Measurements from ENCODE around the gene B4GALT1. TPM values are rescaled to one million over a fixed set of nuclear protein-coding genes. Genes with fewer than 3 reads are reported as not detected.

B4GALT1 gene
- total RNA-seq, 4 donors from 2014 or later: 88.3 to 119 (median 103) TPM

DNA sequence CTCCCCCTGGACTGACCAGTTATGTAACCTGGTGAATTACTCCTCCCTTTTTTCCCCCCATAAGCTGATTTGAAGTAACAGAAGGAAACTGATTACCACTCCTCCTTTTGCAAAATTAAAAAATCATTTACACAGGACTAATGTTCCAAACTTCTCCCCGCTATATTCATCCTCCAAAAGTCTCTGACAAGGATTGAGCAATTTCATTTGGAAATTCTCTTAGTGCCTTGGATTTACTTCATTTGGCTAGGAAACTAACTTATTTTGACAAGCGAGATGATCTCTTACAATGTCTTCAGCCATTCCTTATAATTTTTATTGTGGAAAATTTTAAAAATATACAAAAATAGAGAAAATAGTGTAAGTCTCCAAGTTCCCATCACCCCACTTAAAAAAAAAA is 15.4 kb upstream of the B4GALT1 start:
- 82 to 87% methylated on average over 2 of the region's 2 CpGs for WGBS, 2 donors
- Histone ChIP-seq H3K27ac (no peak overlapping the region), H3K27me3 (no peaks in the 10 kb centered on the region), H3K9me3 (no peaks in the 10 kb centered on the region), H3K4me3 (replicated peaks in 1 of 3) (no peak overlapping the region), H3K36me3 (no peaks in the 10 kb centered on the region), H3K4me1 (peaks cover 25 to 27% of the 10 kb centered on the region in 2 donors)
- intact Hi-C loops (cut with DNase I): no loop called here
- TF ChIP-seq, protein P1, sequence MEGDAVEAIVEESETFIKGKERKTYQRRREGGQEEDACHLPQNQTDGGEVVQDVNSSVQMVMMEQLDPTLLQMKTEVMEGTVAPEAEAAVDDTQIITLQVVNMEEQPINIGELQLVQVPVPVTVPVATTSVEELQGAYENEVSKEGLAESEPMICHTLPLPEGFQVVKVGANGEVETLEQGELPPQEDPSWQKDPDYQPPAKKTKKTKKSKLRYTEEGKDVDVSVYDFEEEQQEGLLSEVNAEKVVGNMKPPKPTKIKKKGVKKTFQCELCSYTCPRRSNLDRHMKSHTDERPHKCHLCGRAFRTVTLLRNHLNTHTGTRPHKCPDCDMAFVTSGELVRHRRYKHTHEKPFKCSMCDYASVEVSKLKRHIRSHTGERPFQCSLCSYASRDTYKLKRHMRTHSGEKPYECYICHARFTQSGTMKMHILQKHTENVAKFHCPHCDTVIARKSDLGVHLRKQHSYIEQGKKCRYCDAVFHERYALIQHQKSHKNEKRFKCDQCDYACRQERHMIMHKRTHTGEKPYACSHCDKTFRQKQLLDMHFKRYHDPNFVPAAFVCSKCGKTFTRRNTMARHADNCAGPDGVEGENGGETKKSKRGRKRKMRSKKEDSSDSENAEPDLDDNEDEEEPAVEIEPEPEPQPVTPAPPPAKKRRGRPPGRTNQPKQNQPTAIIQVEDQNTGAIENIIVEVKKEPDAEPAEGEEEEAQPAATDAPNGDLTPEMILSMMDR (IDR thresholded peaks at IDR 0.05): no peak
- TF ChIP-seq POLR2A (IDR thresholded peaks at IDR 0.05): no peak
- no peak for DNase-seq

DNA sequence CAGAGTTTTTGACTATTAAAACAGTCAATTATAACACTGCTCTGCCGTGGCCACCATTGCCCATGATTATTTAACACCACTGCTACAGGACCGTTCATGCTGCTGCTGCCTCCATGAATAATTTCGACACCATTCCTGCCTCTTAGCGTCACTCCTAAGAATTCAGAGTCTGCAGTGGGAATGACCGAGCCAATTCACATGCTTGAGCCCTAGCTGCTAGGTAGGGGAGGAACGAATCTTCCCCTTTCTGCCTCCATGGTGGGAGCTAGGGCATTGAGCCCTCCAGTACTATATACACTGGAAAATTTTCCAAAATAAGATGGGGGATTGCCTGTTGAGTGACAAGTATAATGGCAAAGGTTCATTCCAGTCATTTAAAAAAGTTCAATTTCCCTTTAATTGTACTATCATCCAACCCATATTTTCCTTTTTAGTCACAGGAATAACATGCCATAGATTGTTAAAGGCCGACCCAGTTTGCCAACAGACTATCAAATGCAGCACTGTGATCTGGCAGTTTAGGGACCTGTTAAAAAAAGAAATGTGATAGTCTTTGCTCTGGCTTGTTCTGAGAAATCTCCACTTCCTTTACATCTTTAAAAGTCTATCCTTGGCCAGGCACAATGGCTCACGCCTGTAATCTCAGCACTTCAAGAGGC is 13.5 kb upstream of the B4GALT1 start:
- H3K27me3 ChIP-seq: no peaks in the 10 kb centered on the region
- peaks cover 8% of the 10 kb centered on the region in 2 donors for H3K4me1 ChIP-seq
- no peak for DNase-seq
- no peak for TF ChIP-seq POLR2A (IDR thresholded peaks at IDR 0.05)
- TF ChIP-seq, protein P1 (IDR thresholded peaks at IDR 0.05): no peak
- H3K9me3 ChIP-seq: no peaks in the 10 kb centered on the region
- intact Hi-C loops (cut with DNase I): no loop called here
- no peak overlapping the region for H3K27ac ChIP-seq
- WGBS, 2 donors: 83 to 87% methylated on average over 8 of the region's 8 CpGs
- no peak overlapping the region for H3K4me3 ChIP-seq (replicated peaks in 1 of 3)
- no peaks in the 10 kb centered on the region for H3K36me3 ChIP-seq

DNA sequence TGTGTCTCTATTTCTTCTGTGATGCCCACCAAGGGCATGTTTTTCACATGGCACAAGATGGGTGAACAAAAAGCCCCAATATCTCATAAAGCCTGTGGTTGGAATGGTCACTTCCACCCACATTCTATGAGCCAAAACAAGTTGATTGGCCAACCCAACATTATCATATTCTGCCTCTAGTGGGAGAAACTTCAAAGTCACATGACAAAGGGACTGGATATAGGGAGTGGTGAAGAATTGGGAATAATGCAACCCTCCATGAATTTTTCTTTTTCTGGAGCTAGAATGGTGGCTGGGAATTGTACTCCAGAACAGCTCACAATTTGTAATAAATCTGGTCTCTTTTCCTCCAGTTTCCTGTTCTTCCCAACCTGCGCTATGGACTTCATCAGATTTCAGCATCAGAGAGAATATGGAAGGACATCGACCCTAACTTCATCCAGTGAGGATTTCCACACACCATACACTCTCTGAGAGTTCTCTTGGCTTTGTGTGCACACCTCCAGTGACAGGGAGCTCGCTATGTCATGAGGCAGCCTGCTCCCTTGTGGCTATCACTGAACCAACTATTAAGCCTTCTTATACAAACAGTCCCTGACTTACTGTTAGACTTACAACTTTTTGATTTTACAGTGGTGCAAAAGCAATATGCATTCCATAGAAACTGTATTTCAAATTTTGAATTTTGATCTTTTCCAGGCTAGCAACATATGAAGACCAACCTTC is 12.0 kb upstream of the B4GALT1 start:
- H3K4me3 ChIP-seq (replicated peaks in 1 of 3): no peak overlapping the region
- intact Hi-C loops (cut with DNase I): no loop called here
- no peaks in the 10 kb centered on the region for H3K27me3 ChIP-seq
- 92 to 93% methylated on average over 3 of the region's 3 CpGs for WGBS, 2 donors
- H3K9me3 ChIP-seq: no peaks in the 10 kb centered on the region
- H3K4me1 ChIP-seq: peaks cover 0 to 5% of the 10 kb centered on the region in 2 donors
- TF ChIP-seq, protein P1 (IDR thresholded peaks at IDR 0.05): no peak
- TF ChIP-seq POLR2A (IDR thresholded peaks at IDR 0.05): no peak
- no peaks in the 10 kb centered on the region for H3K36me3 ChIP-seq
- no peak overlapping the region for H3K27ac ChIP-seq
- DNase-seq: no peak

DNA sequence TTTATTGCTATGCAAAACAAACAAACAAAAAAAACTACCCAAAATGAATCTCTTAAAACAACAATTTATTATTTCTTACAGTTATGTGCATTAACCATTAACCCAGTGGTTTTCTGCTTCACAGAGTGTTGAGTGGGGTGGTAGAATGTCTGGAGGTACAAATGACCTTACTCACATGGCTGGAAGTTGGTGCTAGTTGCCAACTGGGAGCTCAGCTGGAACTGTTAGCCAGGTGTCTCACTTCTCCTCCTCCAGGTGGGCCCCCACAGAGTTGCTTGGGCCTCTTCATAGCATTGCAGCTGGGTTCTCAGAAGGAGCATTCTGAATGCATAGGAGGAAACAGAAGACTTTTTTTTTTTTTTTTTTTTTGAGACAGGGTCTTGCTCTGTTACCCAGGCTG is 10.5 kb upstream of the B4GALT1 start:
- no peaks in the 10 kb centered on the region for H3K9me3 ChIP-seq
- H3K4me1 ChIP-seq: peaks cover 3 to 9% of the 10 kb centered on the region in 2 donors
- intact Hi-C loops (cut with DNase I): no loop called here
- no peak for DNase-seq
- H3K27me3 ChIP-seq: no peaks in the 10 kb centered on the region
- H3K36me3 ChIP-seq: no peaks in the 10 kb centered on the region
- no peak overlapping the region for H3K27ac ChIP-seq
- no peak overlapping the region for H3K4me3 ChIP-seq (replicated peaks in 1 of 3)
- TF ChIP-seq, protein P1 (IDR thresholded peaks at IDR 0.05): no peak
- no peak for TF ChIP-seq POLR2A (IDR thresholded peaks at IDR 0.05)

DNA sequence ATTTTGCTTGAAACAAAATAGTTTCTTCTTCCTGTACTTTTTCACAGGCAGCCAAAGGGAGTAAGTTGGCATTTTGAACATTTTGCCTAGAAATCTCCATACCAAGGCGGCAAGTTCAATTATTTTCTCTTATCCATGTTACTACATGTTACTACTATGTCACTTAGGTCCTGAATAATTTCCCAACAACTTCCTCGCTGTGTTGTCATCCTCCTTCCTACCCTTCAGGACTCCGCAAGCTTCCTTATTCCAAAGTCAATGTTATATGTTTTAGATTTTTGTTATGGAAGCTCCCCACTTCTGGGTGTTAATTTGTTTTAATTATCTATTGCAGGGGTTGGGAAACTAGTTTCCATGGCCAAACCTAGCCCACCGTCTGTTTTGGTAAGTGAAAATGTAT is 9.9 kb upstream of the B4GALT1 start:
- WGBS, 2 donors: 91 to 96% methylated on average over 4 of the region's 4 CpGs
- H3K36me3 ChIP-seq: no peaks in the 10 kb centered on the region
- H3K4me1 ChIP-seq: peaks cover 7 to 11% of the 10 kb centered on the region in 2 donors
- no peaks in the 10 kb centered on the region for H3K27me3 ChIP-seq
- H3K27ac ChIP-seq: no peak overlapping the region
- H3K4me3 ChIP-seq (replicated peaks in 1 of 3): no peak overlapping the region
- no peak for DNase-seq
- TF ChIP-seq POLR2A (IDR thresholded peaks at IDR 0.05): no peak
- TF ChIP-seq, protein P1 (IDR thresholded peaks at IDR 0.05): no peak
- intact Hi-C loops (cut with DNase I): no loop called here
- H3K9me3 ChIP-seq: no peaks in the 10 kb centered on the region

All from thyroid gland (tissue), 4 donors.